Fibroblast of lung (primary cell): ENCODE data around the gene TP53AIP1. TPM values are rescaled to one million over a fixed set of nuclear protein-coding genes. Genes with fewer than 3 reads are reported as not detected.

ENCODE experiments used
- DNase-seq, 2 donors: peaks; one replicate each; pipeline versions ENCODE4 v3.0.0 to v3.0.0-alpha.2; 2010; ENCODE audit warnings: low read depth in 2 of 2
- H2AFZ ChIP-seq: 2 replicates; pipeline ENCODE4 v1.5.1; 2012; ENCODE audit warnings: low read length, control low read depth, inconsistent platforms
- H3K27ac ChIP-seq: 2 replicates; pipeline ENCODE4 v1.5.1; 2011; ENCODE audit warnings: low read length, control low read depth; ENCODE audit not compliant: insufficient read depth
- H3K27me3 ChIP-seq: 2 replicates; pipeline ENCODE4 v1.5.1; 2011; ENCODE audit warnings: mild to moderate bottlenecking, low read length; ENCODE audit not compliant: control insufficient read depth, insufficient read depth
- H3K36me3 ChIP-seq: 2 replicates; pipeline ENCODE4 v1.5.1; 2011; ENCODE audit warnings: low read length; ENCODE audit not compliant: control insufficient read depth, insufficient read depth
- H3K4me1 ChIP-seq: 2 replicates; pipeline ENCODE4 v1.5.1; 2011; ENCODE audit warnings: low read length; ENCODE audit not compliant: control insufficient read depth, insufficient read depth; ENCODE audit errors: extremely low read depth
- H3K4me2 ChIP-seq: 2 replicates; pipeline ENCODE4 v1.5.1; 2011; ENCODE audit warnings: low read length, control low read depth; ENCODE audit not compliant: insufficient read depth; ENCODE audit errors: extremely low read depth
- H3K4me3 ChIP-seq, 4 experiments: fragments of 200-600 bp in 1 of 4; sonication (generic) in 1 of 4; replicated peaks in 1 of 4; 2 replicates each; pipeline ENCODE4 v1.5.1; 2011 to 2016; ENCODE audit warnings: low read length in 4 of 4, low read depth in 3 of 4, mild to moderate bottlenecking in 3 of 4, control low read depth in 2 of 4, inconsistent platforms in 1 of 4, mixed read lengths in 1 of 4; ENCODE audit not compliant: insufficient read depth in 1 of 4; ENCODE audit errors: control extremely low read depth in 1 of 4
- H3K79me2 ChIP-seq: 2 replicates; pipeline ENCODE4 v1.5.1; 2012; ENCODE audit warnings: mild to moderate bottlenecking, low read length, inconsistent platforms; ENCODE audit not compliant: control insufficient read depth, insufficient read depth
- H3K9ac ChIP-seq: 2 replicates; pipeline ENCODE4 v1.5.1; 2011; ENCODE audit warnings: mild to moderate bottlenecking, low read length, control low read depth; ENCODE audit not compliant: insufficient read depth
- H3K9me3 ChIP-seq: 2 replicates; pipeline ENCODE4 v1.5.1; 2012; ENCODE audit warnings: low read depth, low read length; ENCODE audit not compliant: control insufficient read depth, insufficient read depth
- H4K20me1 ChIP-seq: 2 replicates; pipeline ENCODE4 v1.5.1; 2011; ENCODE audit warnings: low read length; ENCODE audit not compliant: control insufficient read depth, insufficient read depth; ENCODE audit errors: extremely low read depth
- CTCF ChIP-seq, 2 donors: IDR thresholded peaks in 1 of 2; conservative IDR thresholded peaks in 1 of 2; 1 replicate in 1 of 2; 2 replicates in 1 of 2; pipeline ENCODE4 v1.5.1; 2011 to 2012; ENCODE audit warnings: low read length in 2 of 2, control low read depth in 1 of 2, inconsistent platforms in 1 of 2, low read depth in 1 of 2, mild to moderate bottlenecking in 1 of 2
- EZH2 ChIP-seq: IDR thresholded peaks from 2 replicates; pipeline ENCODE4 v1.5.1; 2012; ENCODE audit warnings: low read length, control low read depth, mild to moderate bottlenecking; ENCODE audit errors: missing control alignments
- polyA plus RNA-seq, 2 donors: library from polyadenylated mRNA; depleted of rRNA in 1 of 2; stranded (reverse) in 1 of 2; unstranded in 1 of 2; fragments of >200 nt; gene quantifications; 2 replicates each; pipeline ENCODE4 v1.2.1, GENCODE V29; 2011 to 2012; ENCODE audit warnings: missing spikeins in 1 of 2
- total RNA-seq: library from RNA; depleted of rRNA; stranded (reverse); fragments of >200 nt; gene quantifications from 2 replicates; pipeline ENCODE4 v1.2.1, GENCODE V29; 2014

TP53AIP1 gene
- total and polyA plus RNA-seq, 2 donors (not counting 1 experiment from before 2014, with no cell fraction given), result not detected

- no peak overlapping the region for H3K4me3 ChIP-seq
- H3K9me3 ChIP-seq, result no peaks in the 10 kb centered on the region
- H3K27ac ChIP-seq, result no peak overlapping the region
- no peak overlapping the region for H3K9ac ChIP-seq
- no peaks in the 10 kb centered on the region for H3K36me3 ChIP-seq
- DNase-seq, result no peak
- TF ChIP-seq CTCF (conservative IDR thresholded peaks at IDR 0.05 in 1 of 2, IDR thresholded peaks at IDR 0.05 in 1 of 2; ENCODE audit: low read depth in 1 of 2, low read length in 2 of 2) (no peak), EZH2 (no peak)
- H3K4me1 ChIP-seq, result no peaks in the 10 kb centered on the region
- H2AFZ ChIP-seq, result no peak overlapping the region
- no peaks in the 10 kb centered on the region for H3K79me2 ChIP-seq
- H3K4me2 ChIP-seq, result no peak overlapping the region
- H3K27me3 ChIP-seq, result no peaks in the 10 kb centered on the region
- H4K20me1 ChIP-seq, result no peaks in the 10 kb centered on the region
Observed at GRCh38 chr11:128983023-128983422, 40.4 kb upstream of the TP53AIP1 start.

- DNase-seq, result peak in 1 of 2 donors; percentile 8
Observed at GRCh38 chr11:128981254-128981653, 38.6 kb upstream of the TP53AIP1 start.

GRCh38 chr11:128970598-128971190 is 28.0 kb upstream of the TP53AIP1 start:
- no peak overlapping the region for H3K4me2 ChIP-seq
- H3K4me1 ChIP-seq, result no peaks in the 10 kb centered on the region
- no peak overlapping the region for H3K9ac ChIP-seq
- peaks cover 7% of the 10 kb centered on the region for H3K36me3 ChIP-seq
- DNase-seq, result no peak
- TF ChIP-seq CTCF (conservative IDR thresholded peaks at IDR 0.05 in 1 of 2, IDR thresholded peaks at IDR 0.05 in 1 of 2; ENCODE audit: low read depth in 1 of 2, low read length in 2 of 2) (no peak), EZH2 (no peak)
- H3K9me3 ChIP-seq, result no peaks in the 10 kb centered on the region
- no peak overlapping the region for H3K4me3 ChIP-seq
- H4K20me1 ChIP-seq, result no peaks in the 10 kb centered on the region
- no peaks in the 10 kb centered on the region for H3K27me3 ChIP-seq
- no peak overlapping the region for H2AFZ ChIP-seq
- no peak overlapping the region for H3K27ac ChIP-seq
- no peaks in the 10 kb centered on the region for H3K79me2 ChIP-seq

More at GRCh38 chr11:128981254-128981653, 38.6 kb upstream of the TP53AIP1 start:
- H3K4me1 ChIP-seq, result no peaks in the 10 kb centered on the region
- no peak overlapping the region for H3K9ac ChIP-seq
- H3K36me3 ChIP-seq, result no peaks in the 10 kb centered on the region
- no peak overlapping the region for H3K4me2 ChIP-seq
- H2AFZ ChIP-seq, result no peak overlapping the region
- H4K20me1 ChIP-seq, result no peaks in the 10 kb centered on the region
- no peak overlapping the region for H3K4me3 ChIP-seq
- no peaks in the 10 kb centered on the region for H3K27me3 ChIP-seq
- no peak overlapping the region for H3K27ac ChIP-seq
- H3K9me3 ChIP-seq, result no peaks in the 10 kb centered on the region
- no peaks in the 10 kb centered on the region for H3K79me2 ChIP-seq
- TF ChIP-seq CTCF (conservative IDR thresholded peaks at IDR 0.05 in 1 of 2, IDR thresholded peaks at IDR 0.05 in 1 of 2; ENCODE audit: low read depth in 1 of 2, low read length in 2 of 2) (no peak), EZH2 (no peak)
